Inferior parietal cortex (tissue), 1 donor: ENCODE measurements around the gene NTM.

Experiments
- DNase-seq: peaks from one replicate; pipeline ENCODE4 v3.0.0-alpha.2; 2016; ENCODE audit errors: extremely low spot score

Gene NTM

GRCh38 chr11:132106096-132106982 lies 735.9 kb downstream of the NTM start:
- DNase-seq, result no peak

GRCh38 chr11:132111316-132111715 lies 740.9 kb downstream of the NTM start:
- DNase-seq, result no peak

- no peak for DNase-seq
Measured at GRCh38 chr11:132111838-132112237, 741.4 kb downstream of the NTM start.

GRCh38 chr11:132112846-132113245 lies 742.4 kb downstream of the NTM start:
- no peak for DNase-seq

- DNase-seq, result peak; percentile 56
Measured at GRCh38 chr11:132114185-132114584, 743.8 kb downstream of the NTM start.

- DNase-seq, result no peak
Measured at GRCh38 chr11:132114743-132115142, 744.3 kb downstream of the NTM start.

GRCh38 chr11:132115454-132115853 lies 745.0 kb downstream of the NTM start:
- no peak for DNase-seq

- DNase-seq, result no peak
Measured at GRCh38 chr11:132116516-132116915, 746.1 kb downstream of the NTM start.

- DNase-seq, result no peak
Measured at GRCh38 chr11:132118661-132119060, 748.2 kb downstream of the NTM start.

GRCh38 chr11:132119573-132119972 lies 749.2 kb downstream of the NTM start:
- no peak for DNase-seq

- no peak for DNase-seq
Measured at GRCh38 chr11:132122735-132123134, 752.3 kb downstream of the NTM start.

GRCh38 chr11:132123449-132123848 lies 753.0 kb downstream of the NTM start:
- DNase-seq, result no peak

GRCh38 chr11:132123854-132124835 lies 753.7 kb downstream of the NTM start:
- DNase-seq, result no peak

- peak; percentile 55 for DNase-seq
Measured at GRCh38 chr11:132125988-132126871, 755.8 kb downstream of the NTM start.

- DNase-seq, result peak; percentile 89
Measured at GRCh38 chr11:132126973-132127899, 756.8 kb downstream of the NTM start.

GRCh38 chr11:132127900-132128288 lies 757.5 kb downstream of the NTM start:
- DNase-seq, result no peak

GRCh38 chr11:132131047-132131446 lies 760.6 kb downstream of the NTM start:
- DNase-seq, result no peak

GRCh38 chr11:132131961-132132360 lies 761.5 kb downstream of the NTM start:
- no peak for DNase-seq

GRCh38 chr11:132134322-132134721 lies 763.9 kb downstream of the NTM start:
- no peak for DNase-seq

- DNase-seq, result no peak
Measured at GRCh38 chr11:132137289-132137980, 767.0 kb downstream of the NTM start.
